Muscle layer of colon (tissue), 2 donors: ENCODE measurements around the gene CRYBB2.
"Not testable (repeated sequence)": the region's sequence is repeated elsewhere in the genome, so short reads cannot be mapped to it uniquely, and the experiment has no call there.

Source experiments
- H3K27ac ChIP-seq: one replicate; pipeline ENCODE4 v1.7.0; 2013; ENCODE audit warnings: low read depth, mild to moderate bottlenecking, low read length, moderate library complexity
- H3K27me3 ChIP-seq, 2 donors: one replicate each; pipeline ENCODE4 v1.7.0; 2013; ENCODE audit warnings: low read length in 2 of 2, mild to moderate bottlenecking in 2 of 2; ENCODE audit not compliant: insufficient read depth in 2 of 2, control insufficient read depth in 1 of 2
- H3K36me3 ChIP-seq: one replicate; pipeline ENCODE4 v1.7.0; 2013; ENCODE audit warnings: mild to moderate bottlenecking, low read length; ENCODE audit not compliant: insufficient read depth
- H3K4me1 ChIP-seq: one replicate; pipeline ENCODE4 v1.7.0; 2013; ENCODE audit warnings: mild to moderate bottlenecking, low read length; ENCODE audit not compliant: insufficient read depth
- H3K4me3 ChIP-seq, 2 donors: one replicate each; pipeline ENCODE4 v1.7.0; 2013; ENCODE audit warnings: low read length in 2 of 2, low read depth in 1 of 2, mild to moderate bottlenecking in 1 of 2, moderate library complexity in 1 of 2
- H3K9ac ChIP-seq: one replicate; pipeline ENCODE4 v1.7.0; 2013; ENCODE audit warnings: low read length
- H3K9me3 ChIP-seq: one replicate; pipeline ENCODE4 v1.7.0; 2013; ENCODE audit warnings: mild to moderate bottlenecking, low read length
- donor health status: abdominal sarcoma.
- donor health status: Adenocarcinoma of cecum.

The CRYBB2 gene

GRCh38 chr22:25238058-25238457, 18.6 kb downstream of the CRYBB2 start:
- H3K27me3 ChIP-seq = peaks cover 6 to 28% of the 10 kb centered on the region in 2 donors
- H3K4me3 ChIP-seq, H3K4me1 ChIP-seq, H3K27ac ChIP-seq, H3K9ac ChIP-seq, H3K36me3 ChIP-seq, H3K9me3 ChIP-seq: not testable (repeated sequence)

DNA sequence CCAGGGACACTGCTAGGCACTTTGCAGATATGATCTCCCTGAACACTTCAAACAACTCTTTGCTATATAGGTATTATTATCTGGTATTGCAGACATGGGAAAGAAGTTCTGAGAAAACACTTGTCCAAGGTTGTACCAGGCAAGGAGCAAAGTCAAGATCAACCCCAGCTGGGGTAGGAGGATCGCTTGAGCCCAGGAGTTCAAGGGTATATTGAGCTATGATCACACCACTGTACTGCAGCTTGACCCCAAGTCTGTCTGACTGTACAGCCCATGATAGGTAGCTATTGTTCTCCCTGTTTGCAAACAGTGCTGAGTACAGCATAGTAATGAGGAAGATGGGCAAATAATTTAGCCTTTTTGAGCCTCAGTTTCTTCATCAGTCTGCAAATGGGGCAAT, 35.7 kb downstream of the CRYBB2 start:
- not testable (repeated sequence) for H3K9ac ChIP-seq, H3K4me3 ChIP-seq, H3K4me1 ChIP-seq

GRCh38 chr22:25267567-25267966, 48.1 kb downstream of the CRYBB2 start:
- not testable (repeated sequence) for H3K4me3 ChIP-seq, H3K4me1 ChIP-seq, H3K9ac ChIP-seq, H3K9me3 ChIP-seq, H3K36me3 ChIP-seq, H3K27me3 ChIP-seq, H3K27ac ChIP-seq

More for the DNA sequence above, 35.7 kb downstream of the CRYBB2 start:
- H3K27ac ChIP-seq, H3K27me3 ChIP-seq, H3K9me3 ChIP-seq, H3K36me3 ChIP-seq: not testable (repeated sequence)

DNA sequence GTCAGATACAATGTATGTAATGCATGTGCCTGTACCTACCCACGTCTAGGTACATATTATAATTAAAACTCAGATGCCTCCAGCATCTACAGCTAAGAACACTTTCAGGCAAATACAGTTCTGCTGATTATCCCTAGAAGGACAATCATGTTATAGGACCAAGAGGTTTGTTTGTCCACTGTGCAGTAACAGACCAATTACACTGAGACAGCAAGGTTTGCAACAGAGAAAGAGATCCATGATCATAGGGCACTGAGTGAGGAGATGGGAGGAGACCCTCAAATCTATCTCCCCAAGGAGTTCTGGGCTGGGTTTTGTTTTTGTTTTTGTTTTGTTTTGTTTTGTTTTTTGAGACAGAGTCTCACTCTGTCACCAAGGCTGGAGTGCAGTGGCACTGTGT, 49.5 kb downstream of the CRYBB2 start:
- not testable (repeated sequence) for H3K9ac ChIP-seq, H3K36me3 ChIP-seq, H3K27ac ChIP-seq, H3K27me3 ChIP-seq, H3K9me3 ChIP-seq, H3K4me1 ChIP-seq, H3K4me3 ChIP-seq

DNA sequence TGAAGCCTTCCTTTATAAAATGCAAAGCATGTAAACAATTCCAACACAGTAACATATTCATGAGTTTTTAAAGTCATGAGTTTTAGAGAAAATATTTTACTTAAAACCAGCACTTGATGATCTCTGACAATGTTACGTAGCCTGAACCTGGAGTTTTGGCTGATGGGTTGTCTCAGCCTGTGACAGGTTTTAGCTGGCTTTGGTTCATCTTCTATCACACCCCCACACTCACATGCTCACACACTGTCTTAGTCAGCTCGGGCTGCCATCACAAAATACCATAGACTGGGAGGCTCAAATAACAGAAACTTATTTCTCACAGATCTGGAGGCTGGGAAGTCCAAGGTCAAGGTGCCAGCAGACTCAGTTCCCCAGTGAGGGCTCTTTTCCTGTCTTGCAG, 50.6 kb downstream of the CRYBB2 start:
- not testable (repeated sequence) for H3K4me3 ChIP-seq, H3K36me3 ChIP-seq, H3K27ac ChIP-seq

GRCh38 chr22:25273231-25273630, 53.8 kb downstream of the CRYBB2 start:
- not testable (repeated sequence) for H3K27me3 ChIP-seq, H3K9me3 ChIP-seq, H3K36me3 ChIP-seq, H3K27ac ChIP-seq, H3K4me3 ChIP-seq, H3K4me1 ChIP-seq, H3K9ac ChIP-seq

More for the DNA sequence above, 50.6 kb downstream of the CRYBB2 start:
- H3K9me3 ChIP-seq, H3K27me3 ChIP-seq, H3K9ac ChIP-seq, H3K4me1 ChIP-seq: not testable (repeated sequence)

GRCh38 chr22:25273928-25274327, 54.5 kb downstream of the CRYBB2 start:
- not testable (repeated sequence) for H3K36me3 ChIP-seq, H3K4me3 ChIP-seq, H3K27ac ChIP-seq, H3K27me3 ChIP-seq, H3K9ac ChIP-seq, H3K9me3 ChIP-seq, H3K4me1 ChIP-seq

DNA sequence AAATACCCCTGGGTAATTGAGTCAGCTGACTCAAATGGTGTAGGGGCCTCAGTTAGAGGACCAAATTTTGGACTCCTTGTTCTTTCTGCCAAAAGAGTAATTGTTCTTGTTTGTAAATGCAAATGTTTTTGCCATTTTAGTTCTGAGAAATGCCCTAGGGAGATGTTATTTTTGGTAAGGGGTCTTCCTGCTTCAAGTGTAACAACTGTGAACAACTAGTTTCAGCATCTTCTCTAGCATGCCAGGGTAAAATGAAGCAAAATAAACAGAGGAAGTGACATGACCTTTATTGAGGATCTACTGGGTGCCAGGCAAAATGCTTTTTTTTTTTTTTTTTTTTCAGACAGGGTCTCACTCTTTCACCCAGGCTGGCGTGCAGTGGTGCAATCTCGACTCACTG, 60.7 kb downstream of the CRYBB2 start:
- not testable (repeated sequence) for H3K9ac ChIP-seq, H3K36me3 ChIP-seq, H3K27ac ChIP-seq, H3K4me1 ChIP-seq, H3K9me3 ChIP-seq, H3K4me3 ChIP-seq
- H3K27me3 ChIP-seq = peaks cover 25 to 26% of the 10 kb centered on the region in 2 donors
